ENCODE results near the gene RFX1. TPM values are rescaled to one million over a fixed set of nuclear protein-coding genes. Genes with fewer than 3 reads are reported as not detected.

The RFX1 gene
- total and polyA plus RNA-seq, 8 donors = 5.5 to 55.6 (median 7.6) TPM

DNA sequence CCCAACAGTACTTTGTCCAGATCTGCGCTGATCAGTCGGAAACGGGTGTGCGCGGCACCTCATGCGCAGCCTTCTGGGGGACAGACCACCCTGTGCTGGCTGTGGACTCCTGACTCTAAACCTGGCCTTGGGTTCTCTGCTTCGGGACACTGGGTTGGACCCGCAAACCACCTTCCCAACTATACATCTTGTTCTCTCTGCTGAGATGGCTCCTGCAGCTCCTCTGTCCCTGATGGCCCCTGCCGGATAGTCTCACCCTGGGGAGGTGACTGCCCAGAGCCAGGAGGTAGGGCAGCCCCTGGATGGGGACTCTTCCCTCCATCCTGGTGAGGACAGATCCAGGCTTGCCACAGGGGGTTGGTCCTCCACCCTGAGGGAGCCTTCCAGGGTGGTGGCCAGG lies 23.3 kb downstream of the RFX1 start:
- FAIRE-seq = no peak
- H3K27me3 ChIP-seq = no peaks in the 10 kb centered on the region
- H3K4me1 ChIP-seq = no peaks in the 10 kb centered on the region
- ATAC-seq = no peak
- no peak overlapping the region for H3K27ac ChIP-seq
- TF ChIP-seq, protein P1, sequence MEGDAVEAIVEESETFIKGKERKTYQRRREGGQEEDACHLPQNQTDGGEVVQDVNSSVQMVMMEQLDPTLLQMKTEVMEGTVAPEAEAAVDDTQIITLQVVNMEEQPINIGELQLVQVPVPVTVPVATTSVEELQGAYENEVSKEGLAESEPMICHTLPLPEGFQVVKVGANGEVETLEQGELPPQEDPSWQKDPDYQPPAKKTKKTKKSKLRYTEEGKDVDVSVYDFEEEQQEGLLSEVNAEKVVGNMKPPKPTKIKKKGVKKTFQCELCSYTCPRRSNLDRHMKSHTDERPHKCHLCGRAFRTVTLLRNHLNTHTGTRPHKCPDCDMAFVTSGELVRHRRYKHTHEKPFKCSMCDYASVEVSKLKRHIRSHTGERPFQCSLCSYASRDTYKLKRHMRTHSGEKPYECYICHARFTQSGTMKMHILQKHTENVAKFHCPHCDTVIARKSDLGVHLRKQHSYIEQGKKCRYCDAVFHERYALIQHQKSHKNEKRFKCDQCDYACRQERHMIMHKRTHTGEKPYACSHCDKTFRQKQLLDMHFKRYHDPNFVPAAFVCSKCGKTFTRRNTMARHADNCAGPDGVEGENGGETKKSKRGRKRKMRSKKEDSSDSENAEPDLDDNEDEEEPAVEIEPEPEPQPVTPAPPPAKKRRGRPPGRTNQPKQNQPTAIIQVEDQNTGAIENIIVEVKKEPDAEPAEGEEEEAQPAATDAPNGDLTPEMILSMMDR (IDR thresholded peaks at IDR 0.05) = no peak
- H3K9me3 ChIP-seq = no peaks in the 10 kb centered on the region
- DNase-seq = no peak
- H3K4me3 ChIP-seq = no peak overlapping the region
- peaks cover 0 to 4% (median 0%) of the 10 kb centered on the region in 3 donors for H3K36me3 ChIP-seq
- WGBS, 2 donors = 97 to 99% methylated on average over 9 of the region's 9 CpGs
- intact Hi-C loops (cut with DNase I) = no loop called here

DNA sequence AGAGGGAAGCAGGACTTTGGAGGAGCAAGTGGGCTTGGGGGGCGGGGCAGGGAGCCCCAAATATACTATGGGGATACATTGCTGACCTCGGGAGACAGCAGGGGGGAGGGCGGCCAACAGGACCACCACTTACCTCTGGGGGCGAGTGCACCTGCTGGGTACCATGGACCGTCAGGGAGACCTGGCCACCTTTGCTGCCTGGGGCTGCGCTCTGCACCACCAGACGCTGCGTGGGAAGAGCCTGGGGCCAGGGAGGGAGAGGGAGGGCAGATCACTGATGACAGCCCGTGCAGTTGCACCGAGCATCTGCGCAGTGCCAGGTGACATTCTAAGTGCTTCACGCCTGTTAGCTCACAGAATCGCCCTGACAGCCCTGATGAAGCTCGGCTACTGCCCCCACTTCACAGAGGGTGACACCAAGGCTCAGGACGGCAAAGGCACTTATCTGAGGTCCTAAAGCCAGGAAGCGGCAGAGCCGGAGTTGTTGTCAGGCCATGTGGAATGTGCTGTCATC lies 24.1 kb downstream of the RFX1 start:
- Histone ChIP-seq H3K27ac (no peak overlapping the region), H3K27me3 (no peaks in the 10 kb centered on the region), H3K4me3 (no peak overlapping the region), H3K9me3 (no peaks in the 10 kb centered on the region), H3K4me1 (no peaks in the 10 kb centered on the region), H3K36me3 (peaks cover 0 to 4% (median 0%) of the 10 kb centered on the region in 3 donors)
- peak in 2 of 4 donors; percentile 44 to 46 for ATAC-seq
- WGBS, 2 donors = 92% methylated on average over 13 to 17 of the region's 17 CpGs
- TF ChIP-seq, protein P1 (IDR thresholded peaks at IDR 0.05) = no peak
- no peak for FAIRE-seq
- intact Hi-C loops (cut with DNase I) = no loop called here
- no peak for DNase-seq

DNA sequence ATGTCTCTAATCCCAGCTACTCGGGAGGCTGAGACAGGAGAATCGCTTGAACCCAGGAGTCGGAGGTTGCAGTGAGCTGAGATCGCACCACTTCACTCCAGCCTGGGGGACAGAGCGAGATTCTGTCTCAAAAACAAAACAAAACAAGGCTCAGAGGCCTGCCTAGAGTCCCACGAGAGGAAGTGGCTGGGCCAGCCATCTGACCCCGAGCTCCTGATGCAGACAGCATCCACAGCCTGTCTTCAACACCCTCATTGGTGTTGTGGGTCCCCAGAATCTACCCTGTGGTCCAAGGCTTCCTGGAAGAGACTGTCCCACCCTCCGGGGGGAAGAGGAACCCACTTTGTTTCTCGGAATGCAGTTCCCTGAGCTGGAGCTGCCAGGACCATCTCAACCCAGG lies 24.7 kb downstream of the RFX1 start:
- H3K36me3 ChIP-seq = peaks cover 0 to 4% (median 0%) of the 10 kb centered on the region in 3 donors
- no peak for ATAC-seq
- TF ChIP-seq, protein P1 (IDR thresholded peaks at IDR 0.05) = no peak
- H3K4me1 ChIP-seq = no peaks in the 10 kb centered on the region
- H3K4me3 ChIP-seq = no peak overlapping the region
- 90 to 93% methylated on average over 9 of the region's 9 CpGs for WGBS, 2 donors
- intact Hi-C loops (cut with DNase I) = no loop called here
- H3K9me3 ChIP-seq = no peaks in the 10 kb centered on the region
- no peak overlapping the region for H3K27ac ChIP-seq
- H3K27me3 ChIP-seq = no peaks in the 10 kb centered on the region
- no peak for DNase-seq
- no peak for FAIRE-seq

DNA sequence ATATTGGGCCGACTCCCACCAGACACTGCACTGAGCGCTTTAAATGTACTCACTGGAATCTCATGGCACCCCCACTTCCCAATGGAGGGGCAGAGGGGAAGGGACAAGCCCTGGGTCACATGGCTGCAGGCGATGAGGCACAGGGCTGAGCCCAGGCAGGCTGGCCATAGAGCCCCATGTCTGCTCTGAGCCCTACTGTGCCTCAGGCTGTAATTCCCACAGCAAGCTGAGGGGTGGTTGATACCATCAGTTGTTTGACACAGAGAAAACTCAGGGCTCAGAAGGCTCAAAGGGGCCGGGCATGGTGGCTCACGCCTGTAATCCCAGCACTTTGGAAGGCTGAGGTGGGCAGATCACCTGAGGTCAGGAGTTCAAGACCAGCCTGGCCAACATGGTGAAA lies 25.1 kb downstream of the RFX1 start:
- intact Hi-C loops (cut with DNase I) = no loop called here
- ATAC-seq (no peak), FAIRE-seq (no peak)

DNA sequence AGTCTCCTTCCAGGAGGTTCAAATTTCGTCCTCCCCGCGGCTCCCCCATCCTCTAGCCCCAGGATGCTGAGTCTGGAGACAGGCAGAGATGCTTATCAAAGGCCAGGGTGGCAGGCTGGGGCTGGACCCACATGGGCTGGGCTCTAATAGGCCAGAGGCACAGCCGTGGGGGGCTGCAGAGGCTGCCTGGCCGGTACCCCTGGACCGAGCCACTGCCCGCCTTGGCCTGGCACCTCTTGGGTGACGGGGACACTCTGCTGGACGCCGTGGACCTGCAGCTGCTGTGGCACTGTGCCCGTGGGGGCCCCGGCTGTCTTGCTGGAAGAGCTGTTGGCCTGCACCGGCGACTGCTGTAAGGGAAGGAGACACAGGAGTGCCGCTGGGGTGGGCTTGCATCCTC lies 25.8 kb downstream of the RFX1 start:
- DNase-seq (no peak), FAIRE-seq (no peak), ATAC-seq (no peak)
- 92 to 97% methylated on average over 14 to 15 of the region's 15 CpGs for WGBS, 2 donors
- peaks cover 0 to 10% (median 0%) of the 10 kb centered on the region in 3 donors for H3K36me3 ChIP-seq
- H3K4me1 ChIP-seq = no peaks in the 10 kb centered on the region
- H3K4me3 ChIP-seq = no peak overlapping the region
- intact Hi-C loops (cut with DNase I) = no loop called here
- H3K27me3 ChIP-seq = no peaks in the 10 kb centered on the region
- H3K27ac ChIP-seq = no peak overlapping the region
- TF ChIP-seq, protein P1 (IDR thresholded peaks at IDR 0.05) = no peak
- no peaks in the 10 kb centered on the region for H3K9me3 ChIP-seq

More for the DNA sequence above, 25.1 kb downstream of the RFX1 start:
- Histone ChIP-seq H3K36me3 (peaks cover 0 to 4% (median 0%) of the 10 kb centered on the region in 3 donors), H3K4me3 (no peak overlapping the region), H3K27me3 (no peaks in the 10 kb centered on the region), H3K27ac (no peak overlapping the region), H3K4me1 (no peaks in the 10 kb centered on the region), H3K9me3 (no peaks in the 10 kb centered on the region)
- 91 to 95% methylated on average over 5 of the region's 5 CpGs for WGBS, 2 donors
- DNase-seq = no peak
- TF ChIP-seq, protein P1 (IDR thresholded peaks at IDR 0.05) = no peak
